Pancreas (tissue), 10 donors: Measurements from ENCODE around the gene TLNRD1. TPM values are rescaled to one million over a fixed set of nuclear protein-coding genes. Genes with fewer than 3 reads are reported as not detected.

Experiments used
- ATAC-seq, 4 donors: fragments of 200-7000 bp; cut with Tn5 transposase; one replicate each; pipeline versions ENCODE4 v1.8.0 to v1.9.1; 2020; ENCODE audit warnings: mild to moderate bottlenecking in 4 of 4, moderate library complexity in 4 of 4
- DNase-seq, 6 donors: peaks; one replicate each; pipeline ENCODE4 v3.0.0-alpha.2; 2020
- FAIRE-seq: peaks from 2 replicates; lab custom pipeline; 2012; peaks lifted over from hg19 to GRCh38; lab: Jason Lieb, UNC
- H3K27ac ChIP-seq, 4 donors: fragments of 200-600 bp; sonication (generic); 1 replicate in 3 of 4; 2 replicates in 1 of 4; pipeline versions ENCODE4 v1.5.0 to v1.8.0; 2020
- H3K27me3 ChIP-seq, 4 donors: fragments of 200-600 bp; one replicate each; pipeline ENCODE4 v1.8.0; 2021
- H3K36me3 ChIP-seq, 3 donors: fragments of 200-600 bp; sonication (generic) in 1 of 3; one replicate each; pipeline versions ENCODE4 v1.5.0 to v1.8.0; 2020 to 2021
- H3K4me1 ChIP-seq, 3 donors: fragments of 200-600 bp; one replicate each; pipeline ENCODE4 v1.8.0; 2021
- H3K4me3 ChIP-seq, 4 donors: fragments of 200-600 bp; sonication (generic) in 2 of 4; one replicate each; pipeline versions ENCODE4 v1.5.0 to v1.8.0; 2020 to 2021
- H3K9me3 ChIP-seq, 4 donors: fragments of 200-600 bp; one replicate each; pipeline ENCODE4 v1.8.0; 2021
- CTCF ChIP-seq, 4 donors: fragments of 200-600 bp; sonication (generic) in 3 of 4; IDR thresholded peaks; one replicate each; pipeline versions ENCODE4 v1.5.0 to v1.8.0; 2021; ENCODE audit warnings: antibody characterized with exemption in 4 of 4
- WGBS, 2 donors: extraction: QIAGEN DNeasy Blood & Tissue Kit; methylation state at CpG; one replicate each; pipeline ENCODE4 v1.1.7; 2013; 5-methylcytosine and 5-hydroxymethylcytosine counted together
- intact Hi-C, 3 donors: fragments of 100-400 bp; cut with DNase I; formaldehyde crosslinking; loops; one replicate each; pipeline versions ENCODE4 v1.11.1 to v1.14.2; 2022
- polyA plus RNA-seq, 2 donors: library from polyadenylated mRNA; stranded (reverse); fragments of 200-250 nt; gene quantifications; one replicate each; pipeline ENCODE4 v1.2.3, GENCODE V29; 2013
- total RNA-seq, 6 donors: library from RNA; stranded (reverse); fragmentation: NEBNext Ultra II Directional in 4 of 6; extraction: Animal tissue kit (Norgen Biotek cat#: 25700) in 4 of 6; gene quantifications; one replicate each; pipeline versions ENCODE4 v1.2.1 to v1.2.4, GENCODE V29; 2021 to 2023
- donor health status: healthy with polysubstance abuse.
- donor health status: DM: no; HTN: no; CAD: no; lungs with moderate emphysema.
- donor health status: DM: no; HTN: no; CAD: no.
- donor health status: control.
- donor health status: control.
- donor health status: Bipolar disorder and iron deficiency.
- donor health status: DM: yes; HTN: yes; CAD: no.
- donor health status: DM: no; HTN: no; CAD: no.
- donor health status: DM: no; HTN: no; CAD: no.
- donor health status: DM: yes; HTN: yes; CAD: no.

The TLNRD1 gene
- total and polyA plus RNA-seq, 8 donors: 3.1 to 13.5 (median 8.8) TPM

- H3K4me1 ChIP-seq: peaks cover 2 to 26% (median 9%) of the 10 kb centered on the region in 3 donors
- no peaks in the 10 kb centered on the region for H3K9me3 ChIP-seq
- H3K4me3 ChIP-seq: no peak overlapping the region
- FAIRE-seq (no peak), DNase-seq (no peak), ATAC-seq (no peak)
- H3K27ac ChIP-seq: no peak overlapping the region
- intact Hi-C loops: no loop called here
- H3K27me3 ChIP-seq: no peaks in the 10 kb centered on the region
- H3K36me3 ChIP-seq: no peaks in the 10 kb centered on the region
- 90 to 94% methylated on average over 2 of the region's 2 CpGs for WGBS, 2 donors
- TF ChIP-seq CTCF (IDR thresholded peaks at IDR 0.05): no peak
These were observed 26.3 kb downstream of the TLNRD1 start for GRCh38 chr15:81026836-81027599.

GRCh38 chr15:81029414-81030300 lies 28.9 kb downstream of the TLNRD1 start:
- peak in 1 of 4 donors; percentile 15 for ATAC-seq
- no peak for FAIRE-seq
- Histone ChIP-seq H3K36me3 (no peaks in the 10 kb centered on the region), H3K27ac (no peak overlapping the region), H3K9me3 (no peaks in the 10 kb centered on the region), H3K27me3 (no peaks in the 10 kb centered on the region), H3K4me1 (peaks cover 9 to 40% (median 21%) of the 10 kb centered on the region in 3 donors), H3K4me3 (no peak overlapping the region)
- intact Hi-C loops: no loop called here
- no peak for DNase-seq
- no peak for TF ChIP-seq CTCF (IDR thresholded peaks at IDR 0.05)
- WGBS, 2 donors: 64 to 65% methylated on average over 3 of the region's 3 CpGs

GRCh38 chr15:81030301-81030750 lies 29.6 kb downstream of the TLNRD1 start:
- DNase-seq (no peak), FAIRE-seq (no peak), ATAC-seq (peak in 3 of 4 donors; percentile 31 to 41 (median 32))
- no peaks in the 10 kb centered on the region for H3K27me3 ChIP-seq
- intact Hi-C loops: no loop called here
- WGBS, 2 donors: 31 to 33% methylated on average over 3 of the region's 3 CpGs
- H3K9me3 ChIP-seq: no peaks in the 10 kb centered on the region
- H3K4me3 ChIP-seq: no peak overlapping the region
- no peak for TF ChIP-seq CTCF (IDR thresholded peaks at IDR 0.05)
- H3K4me1 ChIP-seq: peaks cover 9 to 40% (median 21%) of the 10 kb centered on the region in 3 donors
- no peaks in the 10 kb centered on the region for H3K36me3 ChIP-seq
- no peak overlapping the region for H3K27ac ChIP-seq

GRCh38 chr15:81031203-81031602 lies 30.5 kb downstream of the TLNRD1 start:
- TF ChIP-seq CTCF (IDR thresholded peaks at IDR 0.05): no peak
- intact Hi-C loops: no loop called here
- Histone ChIP-seq H3K9me3 (no peaks in the 10 kb centered on the region), H3K27ac (no peak overlapping the region), H3K4me1 (peaks cover 9 to 40% (median 21%) of the 10 kb centered on the region in 3 donors), H3K27me3 (no peaks in the 10 kb centered on the region), H3K4me3 (no peak overlapping the region), H3K36me3 (no peaks in the 10 kb centered on the region)
- DNase-seq (no peak), ATAC-seq (no peak), FAIRE-seq (no peak)
- 72 to 84% methylated on average over 4 of the region's 4 CpGs for WGBS, 2 donors
